GM21381 (cell line): ENCODE data around the gene ABLIM2.
A peak's percentile ranks its signal among the peaks of the same experiment; 100 is the strongest.

ENCODE experiments used
- ATAC-seq: cut with Tn5 transposase; IDR thresholded peaks from one replicate; pipeline ENCODE4 v1.9.1; 2021; ENCODE audit warnings: mild to moderate bottlenecking, moderate library complexity; ENCODE audit not compliant: unreplicated experiment

Gene ABLIM2

GRCh38 chr4:7990807-7991459, 167.7 kb downstream of the ABLIM2 start:
- no peak for ATAC-seq

- no peak for ATAC-seq
These were observed 169.0 kb downstream of the ABLIM2 start for GRCh38 chr4:7989654-7990053.

- ATAC-seq: no peak
These were observed 170.2 kb downstream of the ABLIM2 start for GRCh38 chr4:7988437-7988836.

DNA sequence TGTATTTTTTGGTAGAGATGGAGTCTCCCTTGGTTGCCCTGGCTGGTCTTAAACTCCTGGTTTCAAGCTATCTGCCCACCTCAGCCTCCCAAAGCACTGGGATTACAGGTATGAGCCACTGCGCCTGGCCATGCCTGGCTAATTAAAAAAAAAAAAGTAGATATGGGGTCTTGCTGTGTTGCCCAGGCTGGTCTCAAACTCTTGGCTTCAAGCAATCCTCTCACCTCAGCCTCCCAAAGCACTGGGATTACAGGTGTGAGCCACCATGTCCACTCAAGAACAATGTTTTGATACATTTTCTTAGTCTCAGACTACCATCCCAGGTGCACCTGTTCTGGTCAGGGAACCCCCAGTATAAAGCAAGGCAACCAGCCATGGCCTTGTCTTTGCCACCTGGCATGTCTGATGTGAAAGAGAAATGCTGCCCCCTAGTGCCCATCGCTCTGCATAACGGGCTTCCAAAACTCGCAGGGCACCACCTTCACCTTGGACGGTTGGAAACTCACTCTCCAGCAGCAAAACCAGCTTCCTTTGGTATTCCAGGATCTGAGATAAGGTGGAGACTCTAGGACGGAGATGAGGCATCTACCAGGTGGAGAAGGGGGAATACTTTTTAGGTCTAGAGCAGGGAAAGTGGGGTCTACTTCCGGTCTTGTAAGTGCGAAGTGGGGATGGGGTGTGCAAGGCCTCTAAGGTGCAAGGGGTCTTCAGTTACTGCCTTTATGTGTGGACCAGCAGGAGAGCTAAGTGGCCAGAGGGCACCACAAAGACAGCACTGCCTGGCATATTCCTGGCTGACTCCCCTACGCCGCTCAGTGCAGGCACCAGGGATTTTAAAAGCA, 171.2 kb downstream of the ABLIM2 start:
- ATAC-seq: no peak

DNA sequence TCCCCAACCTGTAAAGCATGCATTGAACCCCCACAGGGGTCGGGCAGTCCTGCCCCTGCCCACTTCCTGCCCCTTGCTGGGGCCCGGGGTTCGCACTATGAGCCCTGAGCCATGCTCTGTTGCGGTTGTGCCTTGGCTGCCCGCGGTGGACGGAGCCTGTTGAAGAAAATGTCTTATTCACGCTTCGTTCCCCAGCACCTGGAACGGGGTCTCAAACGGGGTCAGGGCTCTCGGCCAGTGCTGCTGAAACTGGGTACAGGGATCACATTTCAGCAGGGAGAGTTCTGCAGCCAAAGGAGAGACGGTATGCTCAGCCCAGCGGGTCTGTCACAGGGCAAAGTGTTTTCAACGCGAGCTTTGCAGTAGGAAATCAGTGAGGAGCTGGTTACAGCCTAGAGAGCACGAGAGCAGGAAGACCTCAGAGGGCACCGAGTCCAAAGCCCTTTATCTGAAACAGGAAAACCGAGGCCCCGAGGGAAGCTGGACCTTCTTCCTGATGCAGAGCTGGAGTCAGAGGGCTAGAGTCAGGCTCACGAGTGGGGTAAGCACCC, 172.6 kb downstream of the ABLIM2 start:
- ATAC-seq: no peak

DNA sequence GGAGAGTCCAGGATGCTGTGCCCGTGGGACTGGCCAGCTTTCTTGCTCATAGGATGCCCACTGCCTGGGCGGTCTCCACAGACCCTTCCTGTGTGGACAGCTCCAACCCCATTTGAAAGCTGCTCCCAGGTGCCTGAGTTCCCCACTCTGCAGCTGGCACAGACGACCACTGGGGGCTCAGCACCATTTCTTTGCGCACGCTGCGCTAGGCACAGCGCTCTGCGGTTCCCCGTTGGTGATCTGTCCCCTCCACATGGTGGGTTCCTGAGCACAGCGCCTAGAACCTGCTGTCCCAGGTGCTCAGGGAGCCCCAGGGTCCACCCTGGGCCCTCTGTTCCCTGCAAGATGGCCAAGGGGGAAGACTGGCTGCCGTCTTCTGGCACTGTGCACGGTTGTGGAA, 173.5 kb downstream of the ABLIM2 start:
- ATAC-seq: no peak

DNA sequence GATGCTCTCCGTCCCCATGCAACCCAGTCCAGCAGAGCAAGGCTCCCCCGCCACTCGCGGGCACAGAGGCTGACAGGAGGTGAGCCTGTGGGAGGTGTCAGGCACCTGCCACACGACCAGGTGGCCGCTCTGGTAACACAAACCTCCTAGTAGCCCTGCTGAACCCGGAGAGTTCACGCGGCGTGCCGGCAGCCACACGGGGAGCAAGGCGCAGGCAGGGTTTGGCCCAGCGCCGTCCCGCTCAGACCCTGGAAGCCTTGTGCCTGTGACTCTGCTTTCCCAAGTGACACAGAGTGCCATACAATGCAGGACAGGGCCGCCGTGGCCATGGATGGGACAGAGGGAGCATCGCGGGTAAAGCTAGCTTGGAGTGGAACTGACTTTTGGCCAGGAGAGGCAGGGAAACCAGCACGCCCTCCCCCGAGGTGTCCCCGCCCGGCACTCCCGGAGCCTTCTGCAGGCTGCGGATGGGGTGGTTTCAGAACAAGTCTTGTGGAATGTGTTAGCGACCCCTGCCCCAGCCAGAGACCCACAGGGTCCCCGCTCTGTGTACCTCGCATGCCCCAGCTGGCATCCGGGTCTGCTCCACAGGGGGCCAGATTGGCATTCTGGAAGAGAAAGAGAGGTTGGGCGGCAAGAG, 174.2 kb downstream of the ABLIM2 start:
- no peak for ATAC-seq

- ATAC-seq: no peak
These were observed 175.3 kb downstream of the ABLIM2 start for GRCh38 chr4:7983296-7983695.

- no peak for ATAC-seq
These were observed 176.7 kb downstream of the ABLIM2 start for GRCh38 chr4:7981738-7982394.

DNA sequence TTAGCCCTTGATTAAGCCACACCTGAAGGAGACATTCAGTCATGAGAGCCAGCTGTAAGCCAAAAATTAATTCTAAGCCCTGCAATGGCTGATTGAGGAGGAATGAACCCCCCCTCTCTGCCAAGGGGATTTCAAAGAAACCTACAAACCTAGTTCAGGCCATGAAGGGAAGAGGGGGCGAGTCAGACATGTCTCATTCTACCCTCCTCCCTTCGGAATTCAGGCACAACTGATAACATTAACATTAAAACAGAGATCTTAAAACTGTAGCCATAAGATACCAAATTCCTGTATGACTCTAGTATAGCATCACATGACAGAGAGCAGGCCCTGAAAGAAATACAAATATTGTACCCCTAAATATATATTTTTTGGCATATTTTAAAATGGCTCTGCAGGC, 178.6 kb downstream of the ABLIM2 start:
- ATAC-seq: no peak

DNA sequence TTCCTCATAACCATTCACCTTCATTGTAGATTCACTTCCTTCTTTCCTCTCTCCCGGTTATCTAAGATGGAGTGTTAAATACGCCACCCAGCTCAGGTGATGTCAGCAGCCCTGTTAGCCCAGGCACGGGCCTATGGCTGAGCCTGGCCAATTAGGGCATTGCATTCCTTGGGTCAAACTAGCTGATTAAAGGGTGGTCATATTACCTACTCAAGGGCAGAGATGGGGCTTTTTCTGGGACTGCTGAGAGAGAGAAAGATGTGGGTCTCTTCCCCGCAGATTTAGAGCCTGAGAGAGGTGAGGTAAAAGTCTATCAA, 179.0 kb downstream of the ABLIM2 start:
- no peak for ATAC-seq

- ATAC-seq: no peak
These were observed 179.5 kb downstream of the ABLIM2 start for GRCh38 chr4:7978907-7979651.

DNA sequence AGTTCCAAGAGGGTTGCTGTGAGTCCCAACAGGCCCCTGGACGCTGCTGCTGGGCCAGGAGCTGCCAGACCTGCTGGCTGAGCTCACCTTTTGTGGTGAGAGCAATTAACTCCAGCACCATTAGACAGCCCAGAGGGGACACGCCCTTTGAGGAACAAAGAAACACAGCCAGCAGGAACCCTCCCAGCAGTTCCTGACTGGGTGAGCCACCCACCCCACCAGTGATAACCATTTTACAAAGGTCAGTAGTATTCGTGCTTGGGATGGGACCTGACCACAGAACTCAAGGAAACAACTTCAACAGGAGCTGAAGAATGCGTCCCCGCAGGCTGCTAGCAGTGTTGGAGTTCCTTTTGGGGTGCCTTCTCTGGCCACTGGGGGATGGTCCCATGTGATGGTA, 180.1 kb downstream of the ABLIM2 start:
- ATAC-seq: no peak

- ATAC-seq: no peak
These were observed 182.0 kb downstream of the ABLIM2 start for GRCh38 chr4:7976634-7977033.

DNA sequence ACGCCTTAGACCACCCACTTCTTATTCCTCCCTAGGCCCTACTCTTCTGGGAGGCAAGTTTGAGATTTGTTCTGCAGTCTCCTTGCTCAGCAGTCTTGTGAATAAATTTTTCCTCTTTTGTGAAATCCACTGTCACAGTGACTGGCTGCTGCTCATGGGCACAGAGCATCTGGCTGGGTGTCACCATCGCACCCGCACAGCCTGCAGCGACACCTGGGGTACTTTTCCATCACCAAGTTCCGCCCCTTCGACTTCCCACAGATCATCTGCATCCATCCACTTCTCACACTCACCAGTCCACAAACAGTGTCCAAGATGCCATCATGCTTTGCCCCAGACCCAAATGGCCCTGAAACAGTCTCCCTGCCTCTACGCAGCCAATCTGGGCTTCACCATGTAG, 182.6 kb downstream of the ABLIM2 start:
- ATAC-seq: no peak

GRCh38 chr4:7974425-7974824, 184.2 kb downstream of the ABLIM2 start:
- no peak for ATAC-seq

- ATAC-seq: no peak
These were observed 185.1 kb downstream of the ABLIM2 start for GRCh38 chr4:7973545-7973981.

GRCh38 chr4:7971881-7972500, 186.6 kb downstream of the ABLIM2 start:
- ATAC-seq: no peak

GRCh38 chr4:7971159-7971631, 187.4 kb downstream of the ABLIM2 start:
- ATAC-seq: no peak

GRCh38 chr4:7970361-7970946, 188.2 kb downstream of the ABLIM2 start:
- peak; percentile 17 for ATAC-seq
